ENCODE data around the gene RBM28.

DNA sequence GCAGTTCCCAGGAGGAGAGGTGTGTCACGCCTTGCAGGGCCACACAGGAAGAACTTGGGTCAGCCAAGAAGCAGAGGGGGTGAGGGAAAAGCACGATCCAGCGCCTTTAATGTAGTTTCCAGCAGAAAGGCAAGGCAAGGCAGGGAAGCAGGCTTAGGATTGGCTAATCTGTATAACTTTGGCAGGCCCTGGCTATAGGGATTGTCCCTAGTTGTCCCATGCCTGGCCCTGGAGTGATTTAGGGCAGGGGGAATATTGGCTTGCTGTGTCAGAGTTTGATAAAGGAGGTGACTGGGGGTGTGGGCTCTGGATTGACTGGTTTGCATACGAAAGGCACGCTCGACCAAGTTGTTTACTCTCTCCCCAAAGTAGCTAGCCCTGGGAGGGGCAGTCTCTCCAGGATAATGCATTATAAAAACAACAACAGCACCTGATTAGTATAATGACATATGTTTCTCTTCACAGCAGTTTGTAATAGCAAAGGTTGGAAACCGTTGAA is 44.5 kb downstream of the RBM28 start:
- TF ChIP-seq POLR2AphosphoS5 (IDR thresholded peaks at IDR 0.05; ENCODE audit: low read depth, low read length) (no peak), TAF1 (IDR thresholded peaks at IDR 0.05; ENCODE audit: borderline replicate concordance, insufficient read depth, low read length) (no peak)
